ENCODE measurements around the gene OAS2.
A peak's percentile ranks its signal among the peaks of the same experiment; 100 is the strongest.
"Not testable (repeated sequence)": the region's sequence is repeated elsewhere in the genome, so short reads cannot be mapped to it uniquely, and the experiment has no call there.

The OAS2 gene

DNA sequence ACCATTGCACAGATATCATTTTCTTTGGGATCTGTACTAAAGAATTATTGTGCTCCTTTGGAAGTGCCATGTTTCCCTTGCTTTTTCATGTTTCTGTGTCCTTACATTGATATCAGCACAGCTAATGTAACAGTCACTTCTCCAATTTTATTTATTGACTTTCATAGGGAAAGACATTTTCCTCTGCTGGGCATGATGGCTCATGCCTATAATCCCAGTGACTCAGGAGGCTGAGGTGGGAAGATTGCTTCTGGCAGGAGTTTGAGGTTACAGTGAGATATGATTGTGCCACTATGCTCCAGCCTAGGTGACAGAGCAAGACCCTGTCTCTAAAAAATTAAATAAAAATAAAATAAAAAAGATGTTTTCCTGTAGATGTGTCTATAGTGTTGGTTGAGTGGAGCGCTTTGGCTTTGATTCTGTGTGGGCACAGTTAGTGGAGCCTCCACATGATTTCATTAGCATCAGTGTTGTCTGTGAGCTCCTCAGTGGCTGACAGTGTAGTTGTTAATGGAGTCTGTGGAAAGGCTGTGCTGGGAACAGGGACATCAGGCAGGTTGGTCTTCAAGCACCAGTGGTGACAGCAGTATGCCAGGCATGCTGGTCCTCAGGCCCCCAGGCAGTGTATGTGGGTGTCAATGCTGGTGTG lies 7.4 kb downstream of the OAS2 start:
- DNase-seq (ENCODE audit: low spot score): no peak

DNA sequence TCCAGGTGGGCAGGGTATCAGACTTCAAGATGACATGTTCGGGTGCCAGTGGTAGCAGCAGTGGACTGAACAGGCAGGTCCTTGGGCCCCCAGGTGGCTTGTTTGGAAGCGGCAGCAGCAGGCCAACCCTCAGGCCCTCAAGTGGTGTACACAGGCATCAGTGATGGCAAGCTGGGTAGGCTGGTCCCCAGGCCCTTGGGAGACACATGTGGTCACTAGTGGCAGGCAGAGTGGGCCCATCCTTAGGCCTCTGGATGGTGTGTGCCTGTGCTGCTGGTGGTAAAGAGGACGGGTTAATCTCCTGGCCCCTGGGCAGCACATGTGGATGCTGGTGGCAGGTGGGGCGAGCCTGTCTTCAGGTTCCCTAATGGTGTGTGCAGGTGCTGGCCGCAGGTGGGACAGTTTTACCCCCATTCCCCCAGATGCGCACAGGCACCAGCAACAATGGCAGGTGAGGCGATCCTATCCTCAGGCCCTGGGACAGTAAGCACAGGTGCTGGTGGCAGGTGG lies 8.0 kb downstream of the OAS2 start:
- no peak for DNase-seq (ENCODE audit: low spot score)

DNA sequence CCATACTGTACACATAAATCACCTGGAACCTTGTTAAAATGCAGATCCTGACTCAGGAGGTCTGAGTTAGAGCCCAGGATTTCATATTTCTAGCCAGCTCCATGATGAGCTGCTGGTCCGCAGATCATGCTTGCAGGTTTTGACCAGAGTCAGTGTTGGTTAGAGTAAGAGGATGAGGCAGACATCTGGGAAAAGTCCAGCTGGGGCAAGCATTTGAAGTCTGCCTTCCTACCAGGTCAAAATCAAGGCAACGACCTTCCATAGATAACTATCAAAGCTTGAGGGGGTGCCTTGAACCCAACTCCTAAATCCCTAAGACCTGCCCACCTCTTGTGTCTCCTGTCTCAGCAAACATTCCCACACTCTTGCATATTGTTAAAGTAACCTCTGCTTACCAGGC lies 9.2 kb downstream of the OAS2 start:
- DNase-seq (ENCODE audit: low spot score): no peak

DNA sequence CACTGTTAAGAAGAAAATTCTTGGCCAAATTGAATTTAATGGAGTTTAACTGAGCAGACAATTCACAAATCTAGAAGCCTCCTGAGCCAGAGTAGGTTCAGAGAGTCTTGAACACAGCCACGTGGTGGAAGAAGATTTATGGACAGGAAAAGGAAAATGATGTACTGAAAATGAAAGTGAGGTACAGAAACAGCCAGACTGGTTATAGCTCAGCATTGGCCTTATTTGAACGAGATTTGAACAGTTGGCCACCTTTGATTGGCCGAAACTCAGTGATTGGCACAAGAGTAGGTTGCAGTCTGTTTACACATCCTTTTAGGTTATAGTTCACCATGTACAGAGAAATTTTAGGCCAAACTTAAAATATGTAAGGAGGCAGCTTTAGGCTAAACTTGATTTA lies 9.9 kb downstream of the OAS2 start:
- no peak for DNase-seq (ENCODE audit: low spot score)

DNA sequence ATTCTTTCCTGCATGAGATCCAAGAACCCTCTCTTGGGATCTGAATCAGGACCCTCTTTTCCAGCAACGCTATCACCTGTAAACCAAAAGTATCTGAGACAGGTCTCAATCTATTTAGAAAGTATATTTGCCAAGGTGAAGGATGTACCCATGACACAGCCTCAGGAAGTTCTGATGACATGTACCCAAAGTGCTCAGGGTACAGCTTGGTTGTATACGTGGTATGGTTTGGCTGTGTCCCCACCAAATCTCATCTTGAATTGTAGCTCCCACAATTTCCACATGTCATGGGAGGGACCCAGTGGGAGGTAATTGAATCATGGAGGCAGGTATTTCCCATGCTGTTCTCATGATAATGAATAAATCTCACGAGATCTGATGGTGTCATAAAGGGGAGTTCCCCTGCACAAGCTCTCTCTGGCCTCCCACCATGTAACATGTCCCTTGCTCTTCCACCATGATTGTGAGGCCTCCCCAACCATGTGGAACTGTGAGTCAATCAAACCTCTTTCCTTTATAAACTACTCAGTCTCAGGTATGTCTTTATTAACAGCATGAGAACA lies 10.6 kb downstream of the OAS2 start:
- DNase-seq (ENCODE audit: low spot score): not testable (repeated sequence)

DNA sequence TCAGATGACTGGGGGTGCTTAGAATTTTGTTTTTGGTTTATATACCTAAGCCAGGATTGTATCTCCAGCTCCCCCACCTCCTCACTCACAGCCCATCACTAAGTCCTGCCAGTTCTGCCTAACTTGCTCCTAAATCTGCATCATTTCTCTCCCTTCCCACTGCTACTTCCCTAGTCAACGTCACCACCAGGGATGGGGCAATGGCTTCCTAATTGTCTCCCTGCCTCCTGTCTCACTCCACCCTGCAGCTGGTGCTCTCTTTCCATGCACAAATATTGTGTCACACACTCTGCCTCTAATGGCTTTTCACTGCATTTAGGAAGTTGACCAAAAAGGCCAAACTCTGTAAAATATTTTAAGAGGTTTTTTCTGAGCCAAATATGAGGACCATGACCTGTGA lies 11.5 kb downstream of the OAS2 start:
- no peak for DNase-seq (ENCODE audit: low spot score)

DNA sequence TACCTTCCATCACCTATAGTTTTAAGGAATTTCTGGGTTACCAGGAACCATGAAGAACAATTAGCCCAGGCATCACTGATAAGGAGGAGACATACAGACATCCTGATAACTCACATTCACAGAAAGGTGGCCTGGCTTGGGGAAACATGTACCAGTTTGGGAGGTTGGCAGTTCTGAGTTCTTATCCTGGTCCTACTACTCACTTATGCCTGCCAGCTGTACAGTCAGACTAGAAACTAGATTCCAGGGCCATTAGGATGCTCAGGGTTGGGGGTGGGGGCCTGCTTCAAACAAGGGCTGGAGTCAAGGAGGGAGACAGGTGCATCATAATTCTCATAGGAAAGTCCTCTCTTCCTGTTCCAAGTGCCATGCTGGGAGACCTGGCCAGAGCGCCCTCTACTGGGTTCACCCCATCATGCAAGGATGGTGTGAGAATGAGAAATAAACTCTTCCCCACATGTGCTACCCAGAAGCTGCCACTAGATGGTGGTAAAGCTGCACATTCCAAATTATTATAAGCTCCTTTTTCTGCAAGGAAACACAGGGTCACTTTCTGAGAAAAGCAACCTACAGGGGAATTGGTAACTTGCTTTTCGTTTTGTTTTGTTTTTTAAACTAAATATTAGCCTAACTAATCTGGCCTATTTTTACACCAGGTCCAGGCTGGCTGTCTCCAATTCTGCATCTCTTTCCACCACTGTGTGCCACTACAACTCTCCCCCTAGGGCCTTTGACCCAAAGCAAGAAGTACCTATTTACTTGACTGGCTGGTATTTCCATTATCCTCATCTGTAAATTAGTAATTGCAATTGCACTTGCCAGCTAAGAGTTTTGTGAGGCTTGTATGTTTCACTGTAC lies 14.5 kb downstream of the OAS2 start:
- peak; percentile 73 for DNase-seq (ENCODE audit: low spot score)

DNA sequence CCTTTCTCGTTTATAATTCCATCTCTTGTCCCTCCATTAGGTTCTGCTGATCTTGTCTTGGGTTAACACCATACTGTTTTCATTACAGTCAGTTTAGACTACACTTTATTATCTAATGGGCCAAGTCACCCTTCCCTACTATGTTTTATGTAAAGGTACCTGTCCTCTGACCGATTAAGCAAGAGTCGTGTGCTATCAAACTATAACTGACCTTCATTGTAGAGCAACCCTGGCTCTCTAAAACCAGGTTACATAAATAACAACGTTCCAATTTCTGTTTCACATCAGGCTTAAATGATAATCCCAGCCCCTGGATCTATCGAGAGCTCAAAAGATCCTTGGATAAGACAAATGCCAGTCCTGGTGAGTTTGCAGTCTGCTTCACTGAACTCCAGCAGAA lies 16.7 kb downstream of the OAS2 start:
- DNase-seq (ENCODE audit: low spot score): no peak

DNA sequence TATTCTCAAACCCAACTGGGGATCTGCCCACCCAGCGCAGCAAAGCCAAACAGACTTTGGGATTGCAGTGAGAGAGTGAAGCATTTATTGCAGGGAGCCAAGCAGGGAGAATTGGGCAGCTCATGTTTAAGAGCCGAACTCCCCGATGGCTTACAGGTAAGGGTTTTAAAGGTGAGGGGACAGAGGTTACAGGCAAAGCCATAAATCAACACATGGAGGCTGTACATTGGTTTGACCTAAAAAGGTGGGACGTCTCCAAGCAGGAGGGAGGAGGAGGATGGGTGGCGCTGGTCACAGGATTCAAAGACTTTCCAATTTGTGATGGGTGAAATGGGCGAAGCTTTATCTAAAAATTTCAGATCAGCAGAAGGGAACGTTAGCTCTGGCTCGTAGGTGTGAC lies 18.2 kb downstream of the OAS2 start:
- no peak for DNase-seq (ENCODE audit: low spot score)

DNA sequence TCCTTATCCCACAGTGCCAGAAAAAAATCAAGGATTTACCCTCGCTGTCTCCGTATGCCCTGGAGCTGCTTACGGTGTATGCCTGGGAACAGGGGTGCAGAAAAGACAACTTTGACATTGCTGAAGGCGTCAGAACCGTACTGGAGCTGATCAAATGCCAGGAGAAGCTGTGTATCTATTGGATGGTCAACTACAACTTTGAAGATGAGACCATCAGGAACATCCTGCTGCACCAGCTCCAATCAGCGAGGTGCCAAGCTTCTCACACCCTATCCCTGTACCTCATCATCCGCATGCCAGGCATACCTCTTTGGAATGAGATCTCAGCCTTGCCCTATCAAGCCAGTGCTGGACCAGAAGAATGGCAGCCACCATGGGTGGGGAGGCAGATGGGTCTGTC lies 19.2 kb downstream of the OAS2 start:
- DNase-seq (ENCODE audit: low spot score): no peak

DNA sequence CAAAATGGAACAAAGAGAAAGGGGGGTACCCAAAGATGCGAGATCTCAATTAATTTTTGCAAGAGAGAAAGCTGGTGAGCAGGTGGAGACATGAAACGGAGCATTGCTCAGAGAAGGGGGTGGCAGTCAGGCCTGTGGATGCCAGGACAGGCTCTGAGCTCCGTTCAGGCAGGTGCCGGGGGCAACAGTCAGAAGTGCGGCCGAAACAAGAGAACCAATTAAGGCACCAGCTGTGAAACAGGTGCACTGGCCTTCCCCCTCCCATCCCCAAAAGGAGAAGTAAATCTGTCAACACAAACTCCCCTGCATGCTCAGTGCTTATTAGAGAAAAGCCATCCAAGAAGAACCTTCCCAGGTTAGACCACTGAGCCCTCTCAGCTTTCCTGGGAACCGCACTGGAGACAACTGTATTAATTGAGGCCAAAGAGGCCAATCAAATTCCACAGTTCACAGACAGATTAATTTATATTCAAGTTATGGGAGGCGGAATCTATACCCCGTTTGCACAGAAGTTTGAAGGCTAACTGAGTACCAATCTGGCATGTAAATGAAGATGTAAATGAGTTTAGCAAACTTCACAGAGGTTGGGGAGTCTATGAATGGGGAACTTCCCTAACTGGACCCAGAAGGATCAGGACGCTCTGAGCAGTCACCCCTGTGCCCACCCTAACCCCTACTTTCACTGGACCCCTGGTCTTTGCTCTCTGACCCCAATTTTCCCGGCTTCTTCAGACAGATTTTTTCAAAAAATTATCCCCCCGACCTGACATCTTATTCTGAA lies 20.9 kb downstream of the OAS2 start:
- DNase-seq (ENCODE audit: low spot score): no peak

DNA sequence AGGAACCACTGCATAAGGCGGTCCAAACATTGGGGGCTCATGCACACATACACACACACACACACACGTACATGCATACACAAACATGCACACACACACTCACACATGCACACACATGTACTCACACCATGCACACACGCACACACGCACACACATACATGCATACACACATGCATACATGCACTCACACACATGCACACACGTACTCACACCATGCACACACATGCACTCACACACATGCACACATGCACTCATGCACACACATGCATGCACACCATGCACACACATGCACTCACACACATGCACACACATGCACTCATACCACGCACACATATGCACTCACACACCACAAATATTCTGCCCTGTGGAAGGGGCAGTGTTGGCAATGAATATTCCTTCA lies 22.1 kb downstream of the OAS2 start:
- no peak for DNase-seq (ENCODE audit: low spot score)

DNA sequence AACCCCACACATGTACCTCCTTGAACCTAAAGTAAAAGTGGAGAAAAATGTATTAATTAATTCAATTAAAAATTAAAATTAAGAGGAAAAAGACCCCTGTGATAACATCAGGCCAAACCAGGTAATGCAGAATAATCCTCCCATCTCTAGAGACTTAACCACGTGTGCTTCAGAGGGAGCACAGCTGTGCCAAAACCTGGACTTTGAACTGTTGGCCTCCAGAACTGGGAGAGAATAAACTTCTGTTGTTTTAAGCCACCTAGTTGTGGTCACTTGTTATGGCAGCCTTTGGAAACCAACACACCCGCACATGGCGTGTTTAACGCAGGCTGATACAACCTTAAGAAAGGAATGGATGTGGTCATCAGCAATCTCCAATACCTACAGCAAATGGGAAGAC lies 23.8 kb downstream of the OAS2 start:
- DNase-seq (ENCODE audit: low spot score): peak; percentile 26

DNA sequence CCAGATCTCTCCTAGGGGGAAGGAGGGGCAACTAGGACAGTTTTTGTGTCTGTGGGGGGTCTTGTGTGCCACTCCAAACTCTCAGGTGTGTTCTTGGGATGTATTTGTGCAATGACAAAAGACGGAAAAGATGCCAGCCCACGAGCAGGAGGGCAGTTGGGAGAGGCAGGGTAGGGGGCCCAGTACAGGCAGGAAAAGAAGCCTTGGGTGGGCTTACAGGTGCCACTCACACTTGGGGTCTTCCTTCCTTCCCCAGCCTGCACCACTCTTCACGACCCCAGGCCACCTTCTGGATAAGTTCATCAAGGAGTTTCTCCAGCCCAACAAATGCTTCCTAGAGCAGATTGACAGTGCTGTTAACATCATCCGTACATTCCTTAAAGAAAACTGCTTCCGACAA lies 24.4 kb downstream of the OAS2 start:
- no peak for DNase-seq (ENCODE audit: low spot score)

DNA sequence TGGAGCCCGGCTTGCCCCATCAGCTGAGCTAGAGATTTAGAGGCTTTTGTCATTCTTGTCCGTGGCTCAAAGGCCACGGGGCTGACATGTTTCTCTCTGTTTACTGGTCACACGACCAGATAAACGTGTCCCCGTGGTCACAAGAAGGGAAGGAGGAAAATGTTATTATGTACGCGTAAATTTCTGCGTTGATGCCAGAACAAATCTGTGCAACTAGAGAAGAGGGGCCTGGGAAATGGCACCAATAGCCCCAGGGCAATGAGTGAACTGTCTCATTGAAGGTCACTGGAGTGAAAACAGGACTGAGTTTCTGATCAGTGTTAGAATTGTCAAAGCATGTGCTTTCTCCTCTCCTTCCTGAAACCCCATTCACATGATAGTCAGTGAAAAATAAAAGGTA lies 25.3 kb downstream of the OAS2 start:
- DNase-seq (ENCODE audit: low spot score): no peak

DNA sequence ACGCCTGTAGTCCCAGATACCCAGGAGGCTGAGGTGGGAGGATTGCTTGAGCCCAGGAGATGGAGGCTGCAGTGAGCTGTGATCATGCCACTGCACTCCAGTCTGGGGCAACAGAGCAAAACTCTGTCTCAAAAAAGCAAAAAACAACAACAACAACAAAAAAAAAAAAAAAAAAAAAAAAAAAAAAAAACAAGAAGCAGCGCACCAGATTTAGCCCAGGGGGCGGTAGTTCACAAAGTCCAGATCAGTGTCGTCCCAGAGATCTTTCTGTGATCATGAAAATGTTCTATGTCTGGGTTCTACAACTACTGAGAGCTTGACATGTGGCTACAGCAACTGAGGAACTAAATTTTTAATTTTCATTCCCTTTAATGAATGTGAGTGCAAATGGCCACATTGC lies 27.4 kb downstream of the OAS2 start:
- no peak for DNase-seq (ENCODE audit: low spot score)

DNA sequence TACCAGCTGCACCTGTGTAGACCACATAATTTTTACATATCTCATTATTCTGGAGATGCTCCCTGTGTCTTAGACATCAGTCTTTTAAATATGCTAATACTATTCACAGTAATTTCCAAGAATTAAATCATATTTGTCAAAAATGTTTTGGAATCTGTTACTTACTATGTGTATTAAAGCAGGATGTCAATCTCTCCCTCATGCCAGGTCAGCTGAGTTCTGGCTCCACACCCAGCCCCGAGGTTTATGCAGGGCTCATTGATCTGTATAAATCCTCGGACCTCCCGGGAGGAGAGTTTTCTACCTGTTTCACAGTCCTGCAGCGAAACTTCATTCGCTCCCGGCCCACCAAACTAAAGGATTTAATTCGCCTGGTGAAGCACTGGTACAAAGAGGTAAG lies 27.9 kb downstream of the OAS2 start:
- no peak for DNase-seq (ENCODE audit: low spot score)

DNA sequence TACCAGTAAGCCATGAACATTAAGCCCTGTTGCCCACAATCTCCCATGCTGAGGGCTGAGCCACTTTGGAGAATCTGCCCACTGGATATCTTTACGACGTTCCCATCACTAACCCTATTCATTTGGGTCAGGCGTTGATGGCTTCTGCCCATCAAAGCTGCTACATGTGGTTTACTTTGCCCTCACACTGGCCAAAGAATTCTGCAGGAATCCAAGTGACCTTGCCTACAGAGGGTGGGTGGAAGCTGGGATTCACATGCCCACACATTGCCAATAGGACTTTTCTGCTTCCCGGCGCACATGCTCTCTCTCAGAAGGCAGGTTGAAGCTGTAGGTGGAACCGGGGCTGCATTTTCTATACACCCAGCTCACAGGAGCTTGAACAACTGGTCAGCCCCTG lies 28.3 kb downstream of the OAS2 start:
- peak; percentile 13 for DNase-seq (ENCODE audit: low spot score)

DNA sequence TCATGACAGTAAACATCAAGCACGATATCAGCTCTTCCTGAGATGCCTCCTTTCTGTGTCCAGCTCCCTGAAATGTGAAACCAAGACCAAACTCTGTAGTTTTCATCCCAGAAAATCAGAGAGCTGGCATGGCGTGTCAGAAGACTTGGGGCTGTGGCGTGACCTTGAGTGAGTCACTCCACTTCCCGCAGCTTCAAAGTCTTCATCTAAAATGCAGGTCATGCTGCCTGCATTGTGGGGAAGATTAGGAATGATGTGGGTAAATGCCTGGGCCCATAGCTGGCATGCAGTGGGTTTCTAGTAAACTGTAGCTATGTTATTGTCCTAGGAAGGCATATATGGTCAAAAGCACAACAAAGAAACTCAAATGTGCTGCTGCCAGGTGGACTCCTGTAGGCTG lies 28.8 kb downstream of the OAS2 start:
- DNase-seq (ENCODE audit: low spot score): peak; percentile 44

DNA sequence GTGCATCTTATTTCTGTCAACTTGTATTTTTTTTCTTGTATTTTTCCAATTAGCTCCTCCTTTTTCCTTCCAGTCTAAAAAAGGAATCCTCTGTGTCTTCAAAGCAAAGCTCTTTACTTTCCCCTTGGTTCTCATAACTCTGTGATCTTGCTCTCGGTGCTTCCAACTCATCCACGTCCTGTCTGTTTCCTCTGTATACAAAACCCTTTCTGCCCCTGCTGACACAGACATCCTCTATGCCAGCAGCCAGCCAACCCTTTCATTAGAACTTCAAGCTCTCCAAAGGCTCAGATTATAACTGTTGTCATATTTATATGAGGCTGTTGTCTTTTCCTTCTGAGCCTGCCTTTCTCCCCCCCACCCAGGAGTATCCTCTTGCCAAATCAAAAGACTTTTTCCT lies 32.4 kb downstream of the OAS2 start:
- no peak for DNase-seq (ENCODE audit: low spot score)

DNA sequence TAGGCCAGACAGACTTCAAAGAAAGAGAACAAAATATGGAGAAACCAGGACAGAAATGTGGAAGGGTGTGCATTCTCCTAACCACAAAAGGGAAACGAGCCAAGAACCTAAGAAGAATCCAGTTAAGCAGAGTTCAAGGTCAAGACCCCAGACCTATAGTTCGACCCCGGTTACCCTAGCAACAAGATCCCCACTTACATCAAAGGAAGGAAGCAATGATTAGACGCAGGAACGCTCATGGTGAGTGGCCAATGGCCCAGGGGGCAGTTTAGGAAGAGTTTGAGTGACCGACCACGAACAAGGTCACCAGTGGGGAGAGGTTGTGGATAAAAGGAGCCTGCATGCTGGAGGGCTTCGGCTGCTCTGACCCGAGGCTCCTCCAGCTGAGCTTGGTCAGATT lies 36.2 kb downstream of the OAS2 start:
- no peak for DNase-seq (ENCODE audit: low spot score)

DNA sequence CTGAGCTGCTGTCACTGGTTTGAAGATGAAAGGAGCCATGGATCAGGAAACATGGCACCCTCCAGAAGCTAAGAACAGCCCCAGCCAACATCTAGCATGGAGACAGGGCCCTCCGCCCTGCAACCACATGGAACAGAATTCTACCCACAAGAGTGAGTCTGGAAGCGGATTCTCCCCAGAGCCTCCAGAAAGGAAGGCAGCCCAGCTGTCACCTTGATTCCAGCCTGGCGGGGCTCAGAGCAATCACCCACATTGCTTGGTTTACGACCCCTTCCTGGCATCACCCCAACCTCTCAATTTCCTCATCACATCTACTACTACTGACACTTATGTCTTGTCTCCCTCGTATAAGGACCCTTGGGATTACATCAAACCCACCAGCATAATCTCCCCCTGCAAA lies 38.5 kb downstream of the OAS2 start:
- DNase-seq (ENCODE audit: low spot score): no peak

DNA sequence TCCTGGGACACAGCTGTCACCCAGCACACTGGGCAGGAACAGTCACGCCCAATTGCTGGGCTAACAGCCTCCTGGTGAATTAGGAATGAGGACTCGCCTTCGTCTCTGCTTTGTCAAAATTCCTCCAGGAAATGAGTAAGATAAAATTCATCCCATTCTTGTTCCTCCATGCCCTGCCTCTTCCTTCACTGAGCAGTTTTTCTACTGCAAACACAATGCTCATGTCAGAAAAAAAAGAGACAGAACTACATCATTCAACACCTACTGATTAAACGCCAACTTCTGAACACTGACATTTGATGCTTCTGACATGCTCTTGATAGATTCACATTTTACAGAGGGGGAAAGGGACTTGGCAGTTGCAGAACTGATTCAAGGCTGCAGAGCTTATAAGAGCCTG lies 40.7 kb downstream of the OAS2 start:
- DNase-seq (ENCODE audit: low spot score): no peak
